T-helper 2 cell treated with Interferon-gamma antibody and Interleukin-4, amounts not matched to agents 5 μg/mL and 100 μg/mL, for 36 hours (primary cell): ENCODE results near the gene RNPS1.

Experiments used
- DNase-seq: peaks from one replicate; pipeline ENCODE4 v3.0.0; 2021; ENCODE audit warnings: low spot score
- H3K27ac Mint-ChIP-seq: one replicate; pipeline ENCODE4 v1.8.0; 2021; ENCODE audit warnings: mild to moderate bottlenecking, mixed read lengths
- H3K27me3 Mint-ChIP-seq: one replicate; pipeline ENCODE4 v1.8.0; 2021; ENCODE audit warnings: low read depth, mixed read lengths
- H3K36me3 Mint-ChIP-seq: one replicate; pipeline ENCODE4 v1.8.0; 2021; ENCODE audit warnings: low read depth, mixed read lengths
- H3K4me1 Mint-ChIP-seq: one replicate; pipeline ENCODE4 v1.8.0; 2021; ENCODE audit warnings: low read depth, mixed read lengths
- H3K4me3 Mint-ChIP-seq: one replicate; pipeline ENCODE4 v1.8.0; 2022; ENCODE audit warnings: mild to moderate bottlenecking, moderate library complexity, mixed read lengths
- H3K9me3 Mint-ChIP-seq: one replicate; pipeline ENCODE4 v1.8.0; 2021; ENCODE audit warnings: mixed read lengths

The RNPS1 gene

GRCh38 chr16:2231016-2231931 is 36.7 kb downstream of the RNPS1 start:
- H3K4me1 Mint-ChIP-seq, result no peaks in the 10 kb centered on the region
- peaks cover 14% of the 10 kb centered on the region for H3K36me3 Mint-ChIP-seq
- H3K4me3 Mint-ChIP-seq, result no peak overlapping the region
- DNase-seq, result no peak
- H3K9me3 Mint-ChIP-seq, result no peaks in the 10 kb centered on the region
- peaks cover 3% of the 10 kb centered on the region for H3K27me3 Mint-ChIP-seq
- no peak overlapping the region for H3K27ac Mint-ChIP-seq

GRCh38 chr16:2230376-2230775 is 37.5 kb downstream of the RNPS1 start:
- Mint-ChIP-seq H3K27me3 (peaks cover 2% of the 10 kb centered on the region), H3K36me3 (peaks cover 13% of the 10 kb centered on the region), H3K4me3 (no peak overlapping the region), H3K9me3 (no peaks in the 10 kb centered on the region), H3K27ac (no peak overlapping the region), H3K4me1 (no peaks in the 10 kb centered on the region)
- DNase-seq, result no peak

- H3K27ac Mint-ChIP-seq, result no peak overlapping the region
- H3K4me3 Mint-ChIP-seq, result no peak overlapping the region
- no peaks in the 10 kb centered on the region for H3K9me3 Mint-ChIP-seq
- H3K36me3 Mint-ChIP-seq, result peaks cover 10% of the 10 kb centered on the region
- no peaks in the 10 kb centered on the region for H3K4me1 Mint-ChIP-seq
- DNase-seq, result no peak
- no peaks in the 10 kb centered on the region for H3K27me3 Mint-ChIP-seq
Measured at GRCh38 chr16:2229632-2230250, 38.2 kb downstream of the RNPS1 start.

DNA sequence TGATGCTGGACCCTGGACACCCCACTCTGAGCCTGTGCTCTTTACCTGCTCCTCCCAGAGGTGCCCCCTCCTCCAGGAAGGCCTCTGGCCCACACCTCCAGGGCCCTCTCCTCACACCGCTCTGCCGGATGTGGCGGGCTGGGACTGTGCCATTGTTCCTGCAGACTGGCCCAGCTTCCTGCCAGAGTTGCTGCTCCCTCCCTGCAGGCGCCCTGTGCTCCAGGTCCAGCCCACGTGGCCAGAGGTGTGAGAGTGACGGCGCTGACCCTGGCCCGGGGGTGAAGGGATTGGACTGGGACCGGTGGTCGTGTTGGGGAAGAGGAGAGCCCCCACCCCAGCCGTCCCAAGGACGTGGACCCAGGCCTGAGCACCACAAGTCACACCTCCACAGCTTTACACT is 38.8 kb downstream of the RNPS1 start:
- no peaks in the 10 kb centered on the region for H3K4me1 Mint-ChIP-seq

DNA sequence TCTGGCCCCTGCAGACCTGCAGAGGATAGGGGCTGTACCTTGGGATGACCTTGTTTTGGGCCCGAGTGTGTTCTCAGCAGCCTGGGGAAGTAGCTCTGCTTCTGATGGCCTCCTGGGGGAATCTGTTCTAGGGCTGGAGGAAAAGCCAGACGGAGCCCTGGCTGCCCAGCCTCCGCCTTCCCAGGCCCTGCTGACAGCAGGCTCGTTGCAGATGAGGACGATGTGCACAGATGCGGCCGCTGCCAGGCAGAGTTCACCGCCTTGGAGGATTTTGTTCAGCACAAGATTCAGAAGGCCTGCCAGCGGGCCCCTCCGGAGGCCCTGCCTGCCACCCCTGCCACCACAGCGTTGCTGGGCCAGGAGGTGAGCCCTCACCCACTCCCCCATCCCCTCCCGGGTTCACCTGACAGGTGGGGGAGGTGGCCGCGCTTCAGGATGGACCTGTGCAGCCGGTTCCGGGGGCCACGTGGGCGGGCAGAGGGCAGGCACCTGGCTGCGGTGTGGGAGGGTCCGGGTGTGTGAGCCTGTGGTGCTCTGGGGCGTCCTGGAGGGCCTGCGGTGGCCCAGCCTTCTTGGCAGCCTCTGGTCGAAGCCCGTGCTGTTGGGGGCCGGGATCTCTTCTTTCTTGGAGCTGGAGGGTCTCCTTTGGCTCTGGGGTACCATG is 39.6 kb downstream of the RNPS1 start:
- DNase-seq, result no peak
- H3K9me3 Mint-ChIP-seq, result no peaks in the 10 kb centered on the region
- no peak overlapping the region for H3K27ac Mint-ChIP-seq
- no peaks in the 10 kb centered on the region for H3K4me1 Mint-ChIP-seq
- H3K36me3 Mint-ChIP-seq, result peaks cover 6% of the 10 kb centered on the region
- H3K4me3 Mint-ChIP-seq, result no peak overlapping the region
- H3K27me3 Mint-ChIP-seq, result no peaks in the 10 kb centered on the region

More for the DNA sequence above, 38.8 kb downstream of the RNPS1 start:
- DNase-seq, result no peak
- Mint-ChIP-seq H3K36me3 (peaks cover 8% of the 10 kb centered on the region), H3K4me3 (no peak overlapping the region), H3K9me3 (no peaks in the 10 kb centered on the region), H3K27ac (no peak overlapping the region), H3K27me3 (no peaks in the 10 kb centered on the region)

DNA sequence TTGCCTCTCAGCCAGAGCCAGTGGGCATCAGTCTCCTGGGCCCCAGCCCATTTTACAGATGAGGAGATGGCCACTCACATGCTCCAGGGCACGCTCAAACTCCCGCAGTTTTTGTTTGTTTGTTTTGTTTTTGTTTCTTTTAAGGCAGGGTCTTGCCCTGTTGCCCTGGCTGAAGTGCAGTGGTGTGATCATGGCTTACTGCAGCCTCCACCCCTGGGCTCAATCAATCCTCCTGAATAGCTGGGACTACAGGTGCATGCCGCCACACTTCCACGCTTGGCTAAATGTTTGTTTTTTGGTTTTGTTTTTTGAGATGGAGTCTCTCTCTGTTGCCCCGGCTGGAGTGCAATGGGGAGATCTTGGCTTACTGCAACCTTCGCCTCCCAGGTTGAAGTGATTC is 41.0 kb downstream of the RNPS1 start:
- peak overlapping the region; percentile 18 for H3K4me3 Mint-ChIP-seq
- no peak for DNase-seq
- H3K27ac Mint-ChIP-seq, result no peak overlapping the region
- no peaks in the 10 kb centered on the region for H3K4me1 Mint-ChIP-seq
- peaks cover 5% of the 10 kb centered on the region for H3K36me3 Mint-ChIP-seq
- H3K9me3 Mint-ChIP-seq, result no peaks in the 10 kb centered on the region
- H3K27me3 Mint-ChIP-seq, result no peaks in the 10 kb centered on the region

DNA sequence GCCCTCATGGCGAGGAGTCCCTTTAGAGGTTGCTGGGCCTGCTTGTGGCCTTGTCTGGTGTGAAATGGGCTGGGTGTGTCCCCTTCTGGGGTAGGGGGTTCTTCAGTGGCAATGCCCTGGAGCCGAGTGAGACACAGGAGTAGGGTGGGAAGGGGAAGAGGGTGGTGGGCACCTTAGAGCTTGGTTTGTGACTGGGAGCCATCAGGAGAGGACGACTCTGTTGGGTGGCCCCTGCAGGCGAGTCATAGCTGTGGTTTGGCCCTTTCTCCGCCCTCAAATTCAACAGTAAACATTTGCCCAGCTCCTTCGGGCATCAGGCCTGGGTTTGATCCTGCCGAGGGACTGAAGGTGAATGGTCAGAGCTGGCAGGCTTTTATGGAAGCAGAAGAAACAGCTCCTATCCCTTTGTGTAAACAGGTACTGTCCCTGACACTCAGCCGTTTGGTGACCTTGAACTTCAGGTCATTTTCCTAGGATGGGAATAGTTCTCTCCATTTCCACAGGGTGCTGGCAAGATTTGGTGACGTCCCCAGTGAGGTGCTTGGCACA is 41.6 kb downstream of the RNPS1 start:
- Mint-ChIP-seq H3K4me3 (no peak overlapping the region), H3K27ac (no peak overlapping the region), H3K4me1 (no peaks in the 10 kb centered on the region), H3K27me3 (no peaks in the 10 kb centered on the region), H3K36me3 (peaks cover 2% of the 10 kb centered on the region), H3K9me3 (no peaks in the 10 kb centered on the region)
- no peak for DNase-seq

GRCh38 chr16:2223942-2224486 is 43.9 kb downstream of the RNPS1 start:
- no peak for DNase-seq
- Mint-ChIP-seq H3K4me1 (no peaks in the 10 kb centered on the region), H3K27me3 (no peaks in the 10 kb centered on the region), H3K27ac (peak overlapping the region; percentile 82), H3K36me3 (no peaks in the 10 kb centered on the region), H3K9me3 (no peaks in the 10 kb centered on the region), H3K4me3 (peak overlapping the region; percentile 86)

DNA sequence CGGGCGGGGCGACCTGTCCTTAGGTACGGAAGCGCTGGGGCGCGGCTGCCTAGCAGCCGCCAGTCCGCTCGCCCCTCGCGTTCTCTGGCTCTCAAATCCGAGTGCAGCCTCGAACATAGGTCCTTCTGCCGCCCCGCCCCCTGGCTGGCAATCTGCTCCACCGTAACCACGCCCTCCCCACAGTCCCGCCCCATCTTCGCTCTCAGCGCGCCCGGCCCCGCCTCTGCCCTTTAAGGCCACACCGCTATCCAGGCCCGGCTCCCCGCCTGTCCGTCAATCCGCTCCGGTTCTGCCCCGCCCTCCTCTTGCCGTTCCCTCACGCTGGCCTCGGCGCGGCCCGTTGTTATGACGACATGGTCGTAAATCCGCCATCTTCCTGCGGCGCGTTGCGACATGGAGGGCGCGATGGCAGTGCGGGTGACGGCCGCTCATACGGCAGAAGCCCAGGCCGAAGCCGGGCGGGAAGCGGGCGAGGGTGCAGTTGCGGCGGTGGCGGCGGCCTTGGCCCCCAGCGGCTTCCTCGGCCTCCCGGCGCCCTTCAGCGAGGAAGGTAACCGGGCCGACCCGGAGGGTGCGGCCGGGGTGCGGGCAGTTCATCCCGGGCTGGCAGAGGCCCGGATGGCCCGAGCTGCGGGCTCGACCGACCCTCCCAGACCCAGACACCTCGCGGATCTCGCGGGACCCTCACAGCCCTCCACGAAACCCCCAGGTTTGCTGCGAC is 44.5 kb downstream of the RNPS1 start, which contains the start of gene E4F1:
Gene E4F1, plus strand, starts transcription at position 371 of the 721 bp plus-strand sequence. Its CDS starts 23 bp downstream, at position 394.
- Mint-ChIP-seq H3K27ac (peak within 1 kb of the TSS; percentile 82), H3K4me3 (peak within 1 kb of the TSS; percentile 86), H3K36me3 (no peaks in the 10 kb centered on the region), H3K9me3 (no peaks in the 10 kb centered on the region), H3K27me3 (no peaks in the 10 kb centered on the region), H3K4me1 (no peaks in the 10 kb centered on the region)
- peak; percentile 99 for DNase-seq

DNA sequence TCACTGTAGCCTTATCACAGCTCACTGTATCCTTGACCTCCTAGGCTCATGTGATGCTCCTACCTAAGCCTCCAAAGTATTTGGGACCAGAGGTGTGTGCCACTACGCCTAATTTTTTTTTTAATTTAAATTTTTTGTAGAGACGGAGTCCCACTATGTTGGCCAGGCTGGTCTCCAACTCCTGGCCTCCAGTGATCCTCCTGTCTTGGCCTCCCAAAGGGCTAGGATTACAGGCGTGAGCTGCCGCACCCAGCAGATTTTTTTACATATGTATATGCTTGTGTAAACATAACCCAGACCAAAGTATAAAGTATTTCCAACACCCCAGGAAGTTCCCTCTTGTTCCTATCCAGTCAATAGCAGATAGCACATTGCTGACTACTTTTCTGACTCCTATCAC is 51.6 kb downstream of the RNPS1 start:
- H3K9me3 Mint-ChIP-seq, result no peaks in the 10 kb centered on the region
- H3K4me3 Mint-ChIP-seq, result peak overlapping the region; percentile 40
- peaks cover 11% of the 10 kb centered on the region for H3K36me3 Mint-ChIP-seq
- peaks cover 12% of the 10 kb centered on the region for H3K4me1 Mint-ChIP-seq
- no peak for DNase-seq
- H3K27me3 Mint-ChIP-seq, result no peaks in the 10 kb centered on the region
- H3K27ac Mint-ChIP-seq, result peak overlapping the region; percentile 65

GRCh38 chr16:2214719-2214968 is 53.3 kb downstream of the RNPS1 start, which contains the start of gene PGP:
TSS of gene PGP (minus strand) at chr16:2214840. CDS start at chr16:2214777, 63 bp downstream.
- peaks cover 11% of the 10 kb centered on the region for H3K36me3 Mint-ChIP-seq
- H3K4me3 Mint-ChIP-seq, result peak within 1 kb of the TSS; percentile 88
- H3K27ac Mint-ChIP-seq, result peak within 1 kb of the TSS; percentile 92
- no peaks in the 10 kb centered on the region for H3K27me3 Mint-ChIP-seq
- no peak for DNase-seq
- H3K4me1 Mint-ChIP-seq, result peaks cover 12% of the 10 kb centered on the region
- no peaks in the 10 kb centered on the region for H3K9me3 Mint-ChIP-seq

DNA sequence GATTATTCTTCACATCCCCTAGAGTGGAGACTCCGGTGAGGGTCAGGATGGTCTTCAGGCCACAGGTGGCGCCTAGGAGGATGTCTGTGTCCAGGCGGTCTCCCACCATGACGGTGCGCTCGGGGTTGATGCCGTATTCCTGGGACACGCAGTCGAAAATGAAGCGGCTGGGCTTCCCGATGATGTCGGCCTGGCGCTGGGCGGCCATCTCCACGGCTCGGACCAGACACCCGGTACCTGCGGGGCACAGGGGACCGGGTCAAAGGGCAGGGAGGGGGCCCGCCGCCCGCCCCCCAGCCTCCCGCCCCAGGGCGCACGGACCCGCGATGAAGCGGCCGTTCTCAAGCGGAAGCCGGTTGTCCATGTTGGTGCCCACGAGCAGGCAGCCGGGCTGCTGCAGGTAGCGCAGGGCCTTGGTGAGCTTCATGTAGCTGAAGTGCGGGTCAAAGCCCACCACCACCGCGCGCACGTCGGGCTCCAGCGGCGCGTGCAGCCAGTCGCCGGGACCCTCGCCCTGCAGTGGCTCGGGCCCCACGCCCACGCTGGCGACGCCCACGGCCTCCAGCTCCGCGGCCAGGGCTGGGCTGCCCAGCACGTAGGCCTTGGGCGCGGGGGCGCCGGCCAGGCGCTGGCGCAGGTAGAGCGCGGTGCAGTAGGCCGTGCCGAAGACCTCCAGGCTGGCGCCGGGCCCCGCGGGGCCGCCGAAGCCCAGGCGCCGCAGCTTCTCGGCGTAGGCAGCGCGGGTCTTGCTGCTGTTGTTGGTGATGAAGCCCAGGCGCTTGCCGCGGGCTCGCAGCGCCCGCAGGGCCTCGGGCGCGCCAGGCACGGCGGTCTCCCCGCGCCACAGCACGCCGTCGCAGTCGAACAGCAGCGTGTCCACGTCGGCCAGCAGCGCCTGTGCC is 53.9 kb downstream of the RNPS1 start:
- peaks cover 12% of the 10 kb centered on the region for H3K4me1 Mint-ChIP-seq
- no peaks in the 10 kb centered on the region for H3K9me3 Mint-ChIP-seq
- no peaks in the 10 kb centered on the region for H3K27me3 Mint-ChIP-seq
- peak; percentile 42 for DNase-seq
- H3K36me3 Mint-ChIP-seq, result peaks cover 11% of the 10 kb centered on the region
- peak overlapping the region; percentile 65 for H3K27ac Mint-ChIP-seq
- peak overlapping the region; percentile 79 for H3K4me3 Mint-ChIP-seq
